NCI-H128 (cell line): Measurements from ENCODE around the gene TSPAN6.

ENCODE experiments used
- DNase-seq: peaks from one replicate; lab custom pipeline; 2025; ENCODE audit not compliant: unreplicated experiment; lab: John Stamatoyannopoulos, UW

TSPAN6 gene

GRCh38 chrX:100647739-100648138 lies 11.1 kb upstream of the TSPAN6 start:
- DNase-seq = no peak

GRCh38 chrX:100647095-100647494 lies 10.5 kb upstream of the TSPAN6 start:
- no peak for DNase-seq

GRCh38 chrX:100645106-100645505 lies 8.5 kb upstream of the TSPAN6 start:
- DNase-seq = no peak

GRCh38 chrX:100643956-100644860 lies 7.6 kb upstream of the TSPAN6 start, which contains the start of gene SRPX2:
Gene SRPX2 (plus strand): TSS chrX:100644199. CDS start chrX:100646323, 2,124 bp downstream.
- no peak for DNase-seq

GRCh38 chrX:100643212-100643611 lies 6.6 kb upstream of the TSPAN6 start:
- DNase-seq = no peak

- DNase-seq = no peak
Observed at GRCh38 chrX:100642290-100642689, 5.7 kb upstream of the TSPAN6 start.

GRCh38 chrX:100635989-100636320 lies 651 bp downstream of the TSPAN6 start:
- DNase-seq = no peak

- DNase-seq = no peak
Observed at GRCh38 chrX:100635040-100635439, 1.6 kb downstream of the TSPAN6 start.

GRCh38 chrX:100625985-100626491 lies 10.6 kb downstream of the TSPAN6 start:
- DNase-seq = no peak

GRCh38 chrX:100623001-100623400 lies 13.6 kb downstream of the TSPAN6 start:
- no peak for DNase-seq

GRCh38 chrX:100615005-100615404 lies 21.6 kb downstream of the TSPAN6 start:
- DNase-seq = no peak

- no peak for DNase-seq
Observed at GRCh38 chrX:100611951-100612350, 24.7 kb downstream of the TSPAN6 start.

- DNase-seq = no peak
Observed at GRCh38 chrX:100609591-100609990, 27.0 kb downstream of the TSPAN6 start.

- DNase-seq = no peak
Observed at GRCh38 chrX:100606753-100607152, 29.9 kb downstream of the TSPAN6 start.

GRCh38 chrX:100600758-100601157 lies 35.8 kb downstream of the TSPAN6 start:
- no peak for DNase-seq

- no peak for DNase-seq
Observed at GRCh38 chrX:100600340-100600739, 36.3 kb downstream of the TSPAN6 start.

GRCh38 chrX:100599456-100599855 lies 37.1 kb downstream of the TSPAN6 start:
- DNase-seq = no peak

- DNase-seq = no peak
Observed at GRCh38 chrX:100596601-100597000, 40.0 kb downstream of the TSPAN6 start.

- no peak for DNase-seq
Observed at GRCh38 chrX:100593581-100593980, 43.0 kb downstream of the TSPAN6 start.

GRCh38 chrX:100593126-100593525 lies 43.5 kb downstream of the TSPAN6 start:
- DNase-seq = no peak

GRCh38 chrX:100591256-100592051 lies 45.2 kb downstream of the TSPAN6 start:
- no peak for DNase-seq

- no peak for DNase-seq
Observed at GRCh38 chrX:100587861-100588260, 48.7 kb downstream of the TSPAN6 start.
